HEK293 (cell line): ENCODE data around the gene BRI3BP.

Experiments used
- CTCF ChIA-PET: fragments of 350-600 bp; formaldehyde crosslinking; extraction: SDS; loops from one replicate; lab custom pipeline; 2021; ENCODE audit warnings: antibody characterized with exemption; lab: Yijun Ruan, JAX
- POLR2A ChIA-PET: fragments of 300-600 bp; formaldehyde crosslinking; extraction: SDS; loops from one replicate; lab custom pipeline; 2020; ENCODE audit warnings: antibody characterized with exemption, inconsistent platforms; lab: Yijun Ruan, JAX
- H3K27ac ChIP-seq: fragments of 200-500 bp; sonication (Bioruptor generic); 2 replicates; pipeline ENCODE4 v1.5.1; 2014; ENCODE audit warnings: low read depth, low read length, control low read depth, inconsistent platforms; ENCODE audit errors: extremely low read depth
- H3K36me3 ChIP-seq, 2 experiments: fragments of 200-500 bp in 1 of 2; sonication (Bioruptor generic) in 1 of 2; 1 replicate in 1 of 2; 2 replicates in 1 of 2; pipeline ENCODE4 v1.5.1; 2014 to 2017; ENCODE audit warnings: inconsistent platforms in 2 of 2, low read length in 2 of 2; ENCODE audit not compliant: control insufficient read depth in 2 of 2, insufficient read depth in 1 of 2
- H3K4me1 ChIP-seq: fragments of 200-500 bp; sonication (Bioruptor generic); 2 replicates; pipeline ENCODE4 v1.5.1; 2014; ENCODE audit warnings: mild to moderate bottlenecking, low read length, inconsistent platforms; ENCODE audit not compliant: control insufficient read depth, insufficient read depth
- H3K4me3 ChIP-seq: 2 replicates; pipeline ENCODE4 v1.5.1; 2011; ENCODE audit warnings: low read depth, mild to moderate bottlenecking, control low read depth, low read length, moderate library complexity
- H3K9me3 ChIP-seq: fragments of 200-500 bp; sonication (Bioruptor generic); 2 replicates; pipeline ENCODE4 v1.5.1; 2014; ENCODE audit warnings: low read depth, low read length, inconsistent platforms; ENCODE audit not compliant: control insufficient read depth, insufficient read depth
- BCL11A ChIP-seq: fragments of 450-650 bp; formaldehyde crosslinking; IDR thresholded peaks from 2 replicates; pipeline ENCODE4 v1.5.1; 2016; ENCODE audit warnings: low read depth, missing biosample characterization, missing genetic modification characterization
- KLF10 ChIP-seq: fragments of 450-650 bp; IDR thresholded peaks from 2 replicates; pipeline ENCODE4 v1.5.1; 2018; ENCODE audit warnings: missing biosample characterization, mild to moderate bottlenecking, missing genetic modification characterization
- PRDM2 ChIP-seq: fragments of 450-650 bp; formaldehyde crosslinking; IDR thresholded peaks from 2 replicates; pipeline ENCODE4 v1.5.1; 2016; ENCODE audit warnings: missing biosample characterization, missing genetic modification characterization, borderline replicate concordance
- SCRT2 ChIP-seq: fragments of 450-650 bp; formaldehyde crosslinking; IDR thresholded peaks from 2 replicates; pipeline ENCODE4 v1.5.1; 2016; ENCODE audit warnings: missing biosample characterization, missing genetic modification characterization
- ZBTB49 ChIP-seq: fragments of 450-650 bp; formaldehyde crosslinking; IDR thresholded peaks from 2 replicates; pipeline ENCODE4 v1.5.1; 2016; ENCODE audit warnings: missing biosample characterization, missing genetic modification characterization, low read depth
- ZFHX2 ChIP-seq: fragments of 450-650 bp; formaldehyde crosslinking; conservative IDR thresholded peaks from 2 replicates; pipeline ENCODE4 v1.5.1; 2016; ENCODE audit warnings: missing biosample characterization, missing genetic modification characterization
- ZNF10 ChIP-seq: fragments of 450-650 bp; formaldehyde crosslinking; IDR thresholded peaks from 2 replicates; pipeline ENCODE4 v1.5.1; 2017; ENCODE audit warnings: missing biosample characterization, missing genetic modification characterization
- ZNF16 ChIP-seq: fragments of 450-650 bp; formaldehyde crosslinking; IDR thresholded peaks from 2 replicates; pipeline ENCODE4 v1.5.1; 2016; ENCODE audit warnings: low read depth, missing biosample characterization, missing genetic modification characterization
- ZNF335 ChIP-seq: fragments of 450-650 bp; formaldehyde crosslinking; conservative IDR thresholded peaks from 2 replicates; pipeline ENCODE4 v1.5.1; 2016; ENCODE audit warnings: missing biosample characterization, missing genetic modification characterization
- ZNF510 ChIP-seq: fragments of 450-650 bp; formaldehyde crosslinking; IDR thresholded peaks from 2 replicates; pipeline ENCODE4 v1.5.1; 2018; ENCODE audit warnings: mild to moderate bottlenecking, missing genetic modification characterization, missing biosample characterization; ENCODE audit not compliant: insufficient replicate concordance
- ZNF558 ChIP-seq: fragments of 450-650 bp; formaldehyde crosslinking; IDR thresholded peaks from 2 replicates; pipeline ENCODE4 v1.5.1; 2016; ENCODE audit warnings: missing biosample characterization, missing genetic modification characterization
- ZNF843 ChIP-seq: fragments of 450-650 bp; formaldehyde crosslinking; IDR thresholded peaks from 2 replicates; pipeline ENCODE4 v1.5.1; 2016; ENCODE audit warnings: missing biosample characterization, missing genetic modification characterization

Gene BRI3BP

DNA sequence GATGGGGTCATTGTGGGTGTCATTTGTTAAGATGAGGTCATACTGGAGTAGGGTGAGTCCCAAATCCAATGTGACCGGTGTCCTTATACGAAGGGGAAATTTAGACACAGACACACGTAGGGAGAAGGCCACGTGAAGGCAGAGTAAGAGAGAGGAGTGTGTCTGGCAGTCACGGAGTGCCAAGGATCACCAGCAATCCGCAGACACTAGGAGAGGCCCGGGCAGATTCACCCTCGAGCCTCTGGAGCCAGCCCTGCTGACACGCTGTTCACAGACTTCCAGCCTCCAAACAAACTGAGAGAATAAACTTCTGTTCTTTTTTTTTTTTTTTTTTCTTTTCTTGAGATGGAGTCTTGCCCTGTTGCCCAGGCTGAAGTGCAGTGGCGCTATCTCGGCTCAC is 24.9 kb downstream of the BRI3BP start:
- peaks cover 4 to 60% of the 10 kb centered on the region in 2 experiments; a peak in 2 of 3 replicates for H3K36me3 ChIP-seq
- TF ChIP-seq BCL11A (tag by site-specific recombination) (no peak), PRDM2 (no peak), KLF10 (tag by site-specific recombination) (no peak), ZNF510 (no peak), ZFHX2 (tag by site-specific recombination) (no peak), ZNF335 (no peak), ZNF10 (tag by site-specific recombination) (no peak), ZNF558 (tag by site-specific recombination) (no peak), SCRT2 (tag by site-specific recombination) (no peak)
- H3K9me3 ChIP-seq = no peaks in the 10 kb centered on the region
- ChIA-PET CTCF (no interaction called here), POLR2A (no interaction called here)
- H3K27ac ChIP-seq = no peak overlapping the region
- H3K4me3 ChIP-seq = no peak overlapping the region
- H3K4me1 ChIP-seq = no peaks in the 10 kb centered on the region

DNA sequence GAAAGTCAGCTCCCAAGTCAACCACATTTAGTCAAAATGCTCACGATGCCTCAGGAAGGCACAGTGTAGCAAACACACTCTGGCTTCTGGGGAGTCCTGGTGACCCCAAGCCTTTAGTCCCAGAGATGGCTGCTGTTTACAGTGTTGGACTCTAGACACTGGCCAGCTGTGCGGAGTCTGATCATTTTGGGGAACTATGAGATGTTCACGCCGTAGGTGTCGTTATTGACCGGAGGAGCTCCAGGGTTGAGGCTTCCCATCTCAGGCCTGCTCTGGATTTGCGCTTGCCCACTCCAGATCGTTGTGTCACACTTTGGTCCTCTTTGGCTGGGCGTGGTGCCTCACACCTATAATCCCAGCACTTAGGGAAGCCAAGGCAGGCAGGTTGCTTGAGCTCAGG is 27.7 kb downstream of the BRI3BP start:
- no peak overlapping the region for H3K27ac ChIP-seq
- TF ChIP-seq ZNF843 (tag by site-specific recombination) (no peak), PRDM2 (no peak), ZNF16 (tag by site-specific recombination) (no peak), ZBTB49 (no peak)
- H3K4me3 ChIP-seq = no peak overlapping the region
- ChIA-PET POLR2A (interaction anchor here (0.7 kb wide), 1 partner anchor 15 kb away, joined by 3 read pairs; no protein-coding TSS in a partner anchor), CTCF (no interaction called here)
- H3K4me1 ChIP-seq = no peaks in the 10 kb centered on the region; the same call in 1 of the 2 replicates
- no peaks in the 10 kb centered on the region for H3K9me3 ChIP-seq
- peaks cover 9 to 46% of the 10 kb centered on the region in 2 experiments for H3K36me3 ChIP-seq
